SU-DHL-6 (cell line): ENCODE results near the gene ZNF341.

ENCODE experiments used
- EZH2phosphoT487 ChIP-seq: fragments of 200-600 bp; sonication (generic), shearing (Covaris generic); conservative IDR thresholded peaks from 2 replicates; pipeline ENCODE4 v1.6.1; 2018; ENCODE audit warnings: mild to moderate bottlenecking, antibody characterized with exemption, low read length, moderate library complexity, mixed read lengths
- TF ChIP-seq, protein P1 (sequence below): fragments of 200-600 bp; sonication (generic); IDR thresholded peaks from one replicate; pipeline ENCODE4 v1.5.1; 2017; ENCODE audit warnings: antibody characterized with exemption, mild to moderate bottlenecking, low read length, moderate library complexity; ENCODE audit not compliant: insufficient read depth, poor library complexity, severe bottlenecking

DNA sequence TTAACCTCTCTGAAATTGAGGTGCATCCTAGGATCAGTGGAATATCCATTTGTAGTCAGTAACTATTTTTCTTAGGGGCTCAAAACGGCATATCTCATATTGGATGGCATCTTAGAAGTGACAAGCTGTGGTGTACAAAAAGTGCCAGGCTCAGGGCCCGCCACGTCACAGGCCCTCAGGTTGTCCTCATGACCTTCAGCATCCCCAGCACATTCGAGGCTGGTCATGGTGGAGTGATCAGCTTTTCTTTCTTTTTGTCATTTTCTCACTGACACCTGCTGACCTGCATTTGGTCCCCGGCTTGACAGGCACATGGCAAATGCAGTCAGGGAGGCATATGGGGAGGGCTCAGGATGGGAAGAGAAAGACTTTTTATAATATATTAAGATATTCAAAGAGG is 38.5 kb upstream of the ZNF341 start:
- TF ChIP-seq, protein P1, sequence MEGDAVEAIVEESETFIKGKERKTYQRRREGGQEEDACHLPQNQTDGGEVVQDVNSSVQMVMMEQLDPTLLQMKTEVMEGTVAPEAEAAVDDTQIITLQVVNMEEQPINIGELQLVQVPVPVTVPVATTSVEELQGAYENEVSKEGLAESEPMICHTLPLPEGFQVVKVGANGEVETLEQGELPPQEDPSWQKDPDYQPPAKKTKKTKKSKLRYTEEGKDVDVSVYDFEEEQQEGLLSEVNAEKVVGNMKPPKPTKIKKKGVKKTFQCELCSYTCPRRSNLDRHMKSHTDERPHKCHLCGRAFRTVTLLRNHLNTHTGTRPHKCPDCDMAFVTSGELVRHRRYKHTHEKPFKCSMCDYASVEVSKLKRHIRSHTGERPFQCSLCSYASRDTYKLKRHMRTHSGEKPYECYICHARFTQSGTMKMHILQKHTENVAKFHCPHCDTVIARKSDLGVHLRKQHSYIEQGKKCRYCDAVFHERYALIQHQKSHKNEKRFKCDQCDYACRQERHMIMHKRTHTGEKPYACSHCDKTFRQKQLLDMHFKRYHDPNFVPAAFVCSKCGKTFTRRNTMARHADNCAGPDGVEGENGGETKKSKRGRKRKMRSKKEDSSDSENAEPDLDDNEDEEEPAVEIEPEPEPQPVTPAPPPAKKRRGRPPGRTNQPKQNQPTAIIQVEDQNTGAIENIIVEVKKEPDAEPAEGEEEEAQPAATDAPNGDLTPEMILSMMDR: no peak
- no peak for TF ChIP-seq EZH2phosphoT487
